CD8-positive, alpha-beta memory T cell (primary cell): ENCODE data around the gene TMEM266. TPM values are rescaled to one million over a fixed set of nuclear protein-coding genes. Genes with fewer than 3 reads are reported as not detected.

Experiments
- CTCF ChIA-PET: fragments of 350-600 bp; sonication (Branson Sonifier 250); formaldehyde crosslinking; loops from one replicate; lab custom pipeline; 2021; ENCODE audit warnings: antibody characterized with exemption; lab: Charles Lee
- POLR2A ChIA-PET: fragments of 350-600 bp; sonication (Branson Sonifier 250); formaldehyde crosslinking; loops from one replicate; lab custom pipeline; 2021; ENCODE audit warnings: antibody characterized with exemption; lab: Charles Lee
- DNase-seq, 5 donors: peaks; one replicate each; pipeline versions ENCODE4 v3.0.0 to v3.0.0-alpha.2; 2020 to 2022; ENCODE audit warnings: mixed read lengths in 1 of 5
- H3K27ac ChIP-seq: one replicate; pipeline ENCODE4 v1.7.0; 2013; ENCODE audit warnings: low read depth, mild to moderate bottlenecking, low read length, moderate library complexity
- H3K27me3 ChIP-seq: 2 replicates; pipeline ENCODE4 v1.7.0; 2013; ENCODE audit warnings: low read length, mild to moderate bottlenecking; ENCODE audit not compliant: insufficient read depth, poor library complexity, severe bottlenecking
- H3K36me3 ChIP-seq: 2 replicates; pipeline ENCODE4 v1.7.0; 2013; ENCODE audit warnings: mild to moderate bottlenecking, low read length, moderate library complexity; ENCODE audit not compliant: insufficient read depth
- H3K4me1 ChIP-seq: 2 replicates; pipeline ENCODE4 v1.7.0; 2013; ENCODE audit warnings: mild to moderate bottlenecking, low read length, moderate library complexity; ENCODE audit not compliant: insufficient read depth
- H3K4me3 ChIP-seq: 2 replicates; pipeline ENCODE4 v1.7.0; 2013; ENCODE audit warnings: mild to moderate bottlenecking, low read length
- H3K9me3 ChIP-seq: 2 replicates; pipeline ENCODE4 v1.7.0; 2013; ENCODE audit warnings: mild to moderate bottlenecking, low read length
- H3K27ac Mint-ChIP-seq, 8 donors: one replicate each; pipeline ENCODE4 v1.8.0; 2020 to 2021; ENCODE audit warnings: mixed read lengths in 8 of 8, mild to moderate bottlenecking in 6 of 8, inconsistent platforms in 3 of 8, moderate library complexity in 3 of 8
- H3K27me3 Mint-ChIP-seq, 2 donors: one replicate each; pipeline ENCODE4 v1.8.0; 2020 to 2021; ENCODE audit warnings: mixed read lengths in 2 of 2, mild to moderate bottlenecking in 1 of 2, moderate library complexity in 1 of 2
- H3K36me3 Mint-ChIP-seq, 3 donors: one replicate each; pipeline ENCODE4 v1.8.0; 2020 to 2021; ENCODE audit warnings: mixed read lengths in 3 of 3, inconsistent platforms in 1 of 3, mild to moderate bottlenecking in 1 of 3
- H3K4me1 Mint-ChIP-seq, 3 donors: one replicate each; pipeline ENCODE4 v1.8.0; 2020 to 2021; ENCODE audit warnings: mixed read lengths in 3 of 3, inconsistent platforms in 1 of 3, mild to moderate bottlenecking in 1 of 3
- H3K4me3 Mint-ChIP-seq, 7 donors: one replicate each; pipeline ENCODE4 v1.8.0; 2020 to 2021; ENCODE audit warnings: mixed read lengths in 7 of 7, mild to moderate bottlenecking in 6 of 7, moderate library complexity in 4 of 7, inconsistent platforms in 2 of 7
- H3K9me3 Mint-ChIP-seq, 5 donors: one replicate each; pipeline ENCODE4 v1.8.0; 2020 to 2022; ENCODE audit warnings: mixed read lengths in 5 of 5, mild to moderate bottlenecking in 3 of 5, moderate library complexity in 2 of 5, inconsistent platforms in 1 of 5
- polyA plus RNA-seq: library from polyadenylated mRNA; unstranded; fragments of 300-500 nt; fragmentation: Illumina TruSeq; gene quantifications from one replicate; pipeline ENCODE4 v1.2.3, GENCODE V29; 2021
- total RNA-seq, 2 experiments: library from RNA; stranded (reverse); gene quantifications; one replicate each; pipeline ENCODE4 v1.2.3, GENCODE V29; 2021

TMEM266 gene
- total and polyA plus RNA-seq, 3 experiments from 2014 or later = 0.11 TPM; not detected in 1

DNA sequence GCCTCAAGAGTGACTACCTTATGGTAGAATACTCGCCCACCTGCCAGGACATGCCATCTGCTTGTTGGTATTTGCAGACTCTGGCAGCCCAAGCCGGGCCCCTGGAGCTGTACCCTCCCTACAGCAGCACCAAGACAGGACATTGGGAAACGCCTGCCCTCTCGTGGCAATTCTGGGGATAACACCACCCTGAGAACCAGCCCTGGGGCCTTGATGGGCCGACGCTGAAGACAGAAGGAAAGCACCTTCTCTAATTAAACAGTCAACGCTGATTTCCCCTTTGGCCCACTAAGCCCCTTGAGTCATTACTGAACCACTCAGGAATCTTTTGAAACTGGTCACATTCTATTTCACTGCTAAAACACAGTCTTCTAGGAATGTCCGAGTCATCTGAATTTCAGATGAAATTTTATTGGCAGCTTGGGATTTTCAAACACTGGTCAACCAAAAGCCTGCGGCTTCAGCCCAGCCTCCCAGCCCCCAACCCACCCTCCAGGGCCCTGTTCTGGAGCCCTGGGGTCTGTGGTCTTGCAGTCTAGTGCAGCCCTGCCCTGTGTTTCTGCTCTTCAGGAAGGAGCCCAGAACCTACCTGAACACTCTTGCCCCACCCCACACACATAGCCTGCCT is 91.3 kb downstream of the TMEM266 start:
- Mint-ChIP-seq H3K27ac (peak overlapping the region in 2 of 8 donors; percentile 3 to 70), H3K9me3 (no peaks in the 10 kb centered on the region), H3K4me3 (no peak overlapping the region), H3K4me1 (peaks cover 4 to 16% (median 13%) of the 10 kb centered on the region in 3 donors), H3K36me3 (no peaks in the 10 kb centered on the region), H3K27me3 (peaks cover 10 to 11% of the 10 kb centered on the region in 2 donors)
- POLR2A ChIA-PET = no interaction called here
- H3K27ac ChIP-seq = no peak overlapping the region
- no peaks in the 10 kb centered on the region for H3K27me3 ChIP-seq
- peak; percentile 35 to 69 (median 49) for DNase-seq
- H3K9me3 ChIP-seq = no peaks in the 10 kb centered on the region
- H3K4me1 ChIP-seq = peaks cover 4% of the 10 kb centered on the region
- H3K4me3 ChIP-seq = no peak overlapping the region
- CTCF ChIA-PET = interaction anchor here (1.2 to 3.6 kb wide), 3 partner anchors 9 to 341 kb away, joined by 3 to 34 read pairs (median 5); no protein-coding TSS in a partner anchor
- H3K36me3 ChIP-seq = no peaks in the 10 kb centered on the region

DNA sequence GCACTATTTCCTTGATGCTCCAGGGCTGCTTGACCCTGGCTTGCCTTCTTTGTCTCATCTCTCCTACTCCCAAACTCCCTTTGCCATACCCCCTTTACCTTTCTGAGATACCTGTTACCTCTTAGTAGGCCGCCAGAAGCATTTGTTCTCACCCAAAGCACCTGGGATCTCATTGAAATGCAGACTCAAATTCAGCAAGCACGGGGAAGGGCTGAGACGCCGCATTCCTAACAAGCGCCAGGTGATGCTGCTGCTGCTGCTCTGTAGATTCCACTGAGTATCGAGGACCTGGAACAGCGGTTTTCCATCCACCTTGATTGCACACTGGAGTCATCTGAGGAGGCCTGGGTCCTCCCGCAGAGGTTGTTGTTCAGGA is 91.8 kb downstream of the TMEM266 start:
- CTCF ChIA-PET = interaction anchor here (3.6 kb wide), 1 partner anchor 12 kb away, joined by 34 read pairs; no protein-coding TSS in a partner anchor
- no peaks in the 10 kb centered on the region for H3K27me3 ChIP-seq
- H3K27ac Mint-ChIP-seq = no peak overlapping the region
- H3K27ac ChIP-seq = no peak overlapping the region
- no peak for DNase-seq
- H3K36me3 Mint-ChIP-seq = no peaks in the 10 kb centered on the region
- H3K36me3 ChIP-seq = no peaks in the 10 kb centered on the region
- peaks cover 5 to 6% of the 10 kb centered on the region in 2 donors for H3K27me3 Mint-ChIP-seq
- POLR2A ChIA-PET = no interaction called here
- H3K4me3 ChIP-seq = no peak overlapping the region
- peaks cover 4 to 16% (median 13%) of the 10 kb centered on the region in 3 donors for H3K4me1 Mint-ChIP-seq
- no peaks in the 10 kb centered on the region for H3K9me3 ChIP-seq
- no peak overlapping the region for H3K4me3 Mint-ChIP-seq
- H3K4me1 ChIP-seq = peaks cover 4% of the 10 kb centered on the region
- no peaks in the 10 kb centered on the region for H3K9me3 Mint-ChIP-seq

DNA sequence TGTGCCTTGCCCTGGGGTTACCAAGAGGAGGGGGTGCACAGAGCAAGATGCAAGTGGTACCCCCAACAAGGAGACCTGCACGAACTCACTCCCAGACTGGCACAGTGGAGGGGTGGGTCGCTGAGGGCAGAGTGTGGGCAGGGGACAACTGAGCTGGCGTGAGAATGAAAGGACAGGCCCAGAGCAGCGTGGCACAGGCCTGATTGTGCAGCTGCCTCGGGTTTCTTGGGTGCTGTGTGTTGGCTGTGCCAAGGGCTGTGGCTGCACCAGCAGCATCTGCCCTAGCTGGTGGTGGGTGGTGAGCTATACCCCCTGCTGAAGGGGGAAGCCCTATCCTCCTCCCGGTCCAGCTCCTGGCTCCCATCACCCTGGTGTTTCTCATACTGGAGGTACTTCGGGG is 92.4 kb downstream of the TMEM266 start:
- Mint-ChIP-seq H3K4me3 (no peak overlapping the region), H3K9me3 (no peaks in the 10 kb centered on the region), H3K27me3 (peaks cover 0 to 1% of the 10 kb centered on the region in 2 donors), H3K36me3 (no peaks in the 10 kb centered on the region), H3K4me1 (peaks cover 4 to 16% (median 13%) of the 10 kb centered on the region in 3 donors), H3K27ac (no peak overlapping the region)
- ChIA-PET CTCF (interaction anchor here (1.3 to 1.6 kb wide), 2 partner anchors 11 to 13 kb away, joined by 3 to 5 read pairs; no protein-coding TSS in a partner anchor), POLR2A (no interaction called here)
- H3K4me3 ChIP-seq = no peak overlapping the region
- H3K36me3 ChIP-seq = no peaks in the 10 kb centered on the region
- no peak overlapping the region for H3K27ac ChIP-seq
- H3K4me1 ChIP-seq = peaks cover 4% of the 10 kb centered on the region
- DNase-seq = no peak
- no peaks in the 10 kb centered on the region for H3K27me3 ChIP-seq
- H3K9me3 ChIP-seq = no peaks in the 10 kb centered on the region

- no peaks in the 10 kb centered on the region for H3K27me3 ChIP-seq
- H3K9me3 ChIP-seq = no peaks in the 10 kb centered on the region
- Mint-ChIP-seq H3K4me1 (peaks cover 2 to 12% (median 8%) of the 10 kb centered on the region in 3 donors), H3K27ac (no peak overlapping the region), H3K36me3 (no peaks in the 10 kb centered on the region), H3K9me3 (no peaks in the 10 kb centered on the region), H3K27me3 (peaks cover 0 to 2% of the 10 kb centered on the region in 2 donors), H3K4me3 (no peak overlapping the region)
- CTCF ChIA-PET = interaction anchor here (1.3 to 1.6 kb wide), 2 partner anchors 12 to 15 kb away, joined by 3 to 5 read pairs; no protein-coding TSS in a partner anchor
- no peaks in the 10 kb centered on the region for H3K36me3 ChIP-seq
- POLR2A ChIA-PET = no interaction called here
- H3K27ac ChIP-seq = no peak overlapping the region
- no peaks in the 10 kb centered on the region for H3K4me1 ChIP-seq
- H3K4me3 ChIP-seq = no peak overlapping the region
- DNase-seq = no peak
Measured at GRCh38 chr15:76153241-76154197, 93.7 kb downstream of the TMEM266 start.

GRCh38 chr15:76155731-76156130 is 95.9 kb downstream of the TMEM266 start:
- Histone ChIP-seq H3K27me3 (no peaks in the 10 kb centered on the region), H3K4me1 (no peaks in the 10 kb centered on the region), H3K27ac (no peak overlapping the region), H3K36me3 (no peaks in the 10 kb centered on the region), H3K4me3 (no peak overlapping the region), H3K9me3 (no peaks in the 10 kb centered on the region)
- no peak for DNase-seq
- Mint-ChIP-seq H3K27ac (peak overlapping the region in 1 of 8 donors; percentile 12), H3K27me3 (peaks cover 5 to 7% of the 10 kb centered on the region in 2 donors), H3K4me1 (peaks cover 2 to 8% (median 4%) of the 10 kb centered on the region in 3 donors), H3K4me3 (no peak overlapping the region), H3K9me3 (no peaks in the 10 kb centered on the region), H3K36me3 (no peaks in the 10 kb centered on the region)
- POLR2A ChIA-PET = no interaction called here
- CTCF ChIA-PET = no interaction called here

- CTCF ChIA-PET = interaction anchor here (1.6 kb wide), 1 partner anchor 10 kb away, joined by 7 read pairs; no protein-coding TSS in a partner anchor
Measured at GRCh38 chr15:76158226-76158625, 98.4 kb downstream of the TMEM266 start.

DNA sequence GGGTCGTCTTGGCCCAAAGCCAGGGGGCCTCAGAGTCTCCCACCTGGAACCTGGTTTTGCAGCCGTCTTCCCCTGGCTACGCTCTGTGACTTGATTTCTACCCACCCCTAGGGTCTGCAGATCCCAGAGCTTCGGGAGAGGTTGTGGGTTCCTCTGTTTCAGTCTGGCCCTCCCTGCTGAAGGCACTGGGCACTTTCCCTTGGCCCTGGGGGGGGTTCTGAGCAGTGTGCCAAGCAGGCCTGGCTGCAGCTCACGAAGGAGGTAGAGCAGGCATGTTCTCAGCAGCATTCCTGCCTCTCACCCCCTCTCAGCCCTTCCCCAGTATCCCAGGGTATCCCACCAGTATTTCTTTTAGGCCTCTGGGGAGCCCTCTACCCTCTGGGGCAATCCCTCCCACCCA is 99.0 kb downstream of the TMEM266 start:
- CTCF ChIA-PET = no interaction called here
- Mint-ChIP-seq H3K27ac (no peak overlapping the region), H3K27me3 (peaks cover 7 to 9% of the 10 kb centered on the region in 2 donors), H3K9me3 (no peaks in the 10 kb centered on the region), H3K36me3 (no peaks in the 10 kb centered on the region), H3K4me1 (no peaks in the 10 kb centered on the region), H3K4me3 (no peak overlapping the region)
- no peaks in the 10 kb centered on the region for H3K9me3 ChIP-seq
- POLR2A ChIA-PET = no interaction called here
- H3K36me3 ChIP-seq = no peaks in the 10 kb centered on the region
- no peak overlapping the region for H3K27ac ChIP-seq
- H3K27me3 ChIP-seq = no peaks in the 10 kb centered on the region
- H3K4me3 ChIP-seq = no peak overlapping the region
- DNase-seq = no peak
- no peaks in the 10 kb centered on the region for H3K4me1 ChIP-seq

More at GRCh38 chr15:76158226-76158625, 98.4 kb downstream of the TMEM266 start:
- no peaks in the 10 kb centered on the region for H3K36me3 Mint-ChIP-seq
- H3K36me3 ChIP-seq = no peaks in the 10 kb centered on the region
- no peaks in the 10 kb centered on the region for H3K4me1 Mint-ChIP-seq
- no peak overlapping the region for H3K4me3 Mint-ChIP-seq
- H3K27me3 Mint-ChIP-seq = peaks cover 7 to 9% of the 10 kb centered on the region in 2 donors
- H3K27ac Mint-ChIP-seq = no peak overlapping the region
- no peaks in the 10 kb centered on the region for H3K4me1 ChIP-seq
- H3K27ac ChIP-seq = no peak overlapping the region
- no peak overlapping the region for H3K4me3 ChIP-seq
- no peak for DNase-seq
- no peaks in the 10 kb centered on the region for H3K9me3 Mint-ChIP-seq
- POLR2A ChIA-PET = no interaction called here
- H3K27me3 ChIP-seq = no peaks in the 10 kb centered on the region
- no peaks in the 10 kb centered on the region for H3K9me3 ChIP-seq
